ENCODE results near the gene TCEANC2. TPM values are rescaled to one million over a fixed set of nuclear protein-coding genes. Genes with fewer than 3 reads are reported as not detected.

The TCEANC2 gene
- total RNA-seq, 1 experiment from 2014 or later, result 8.4 TPM

DNA sequence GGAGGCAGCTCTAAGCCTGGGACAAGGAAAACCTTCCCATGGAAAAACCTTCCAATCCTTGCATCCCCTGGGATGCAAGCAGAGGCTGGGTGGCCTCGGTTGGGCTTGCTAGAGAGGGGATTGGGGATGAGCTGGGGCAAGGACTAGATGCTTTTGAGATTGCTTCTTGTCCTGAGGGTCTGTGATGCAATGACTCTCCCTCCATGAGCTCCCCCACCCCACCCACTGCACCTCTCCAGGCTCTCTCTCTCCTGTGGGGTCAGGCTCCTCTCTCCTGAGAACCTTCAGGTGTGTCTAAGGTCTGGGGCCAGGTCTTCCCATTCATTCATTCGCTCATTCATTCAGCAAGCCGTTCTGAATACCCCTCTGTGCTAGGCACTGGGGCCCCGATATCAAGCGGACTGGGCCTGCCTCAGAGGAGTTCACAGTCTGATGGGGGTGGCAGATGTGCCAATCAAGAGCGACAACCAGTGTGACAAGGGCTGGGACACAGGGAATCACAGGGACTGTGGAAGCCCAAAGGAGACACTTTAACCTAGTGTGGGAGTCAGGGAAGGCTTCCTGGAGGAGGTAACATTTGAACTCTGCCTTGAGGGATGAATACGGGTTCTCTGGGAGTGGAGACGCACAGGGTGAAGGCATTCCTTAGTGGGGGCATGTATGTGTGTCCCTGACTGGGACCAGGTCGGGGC is 41.9 kb upstream of the TCEANC2 start:
- TF ChIP-seq, protein P1, sequence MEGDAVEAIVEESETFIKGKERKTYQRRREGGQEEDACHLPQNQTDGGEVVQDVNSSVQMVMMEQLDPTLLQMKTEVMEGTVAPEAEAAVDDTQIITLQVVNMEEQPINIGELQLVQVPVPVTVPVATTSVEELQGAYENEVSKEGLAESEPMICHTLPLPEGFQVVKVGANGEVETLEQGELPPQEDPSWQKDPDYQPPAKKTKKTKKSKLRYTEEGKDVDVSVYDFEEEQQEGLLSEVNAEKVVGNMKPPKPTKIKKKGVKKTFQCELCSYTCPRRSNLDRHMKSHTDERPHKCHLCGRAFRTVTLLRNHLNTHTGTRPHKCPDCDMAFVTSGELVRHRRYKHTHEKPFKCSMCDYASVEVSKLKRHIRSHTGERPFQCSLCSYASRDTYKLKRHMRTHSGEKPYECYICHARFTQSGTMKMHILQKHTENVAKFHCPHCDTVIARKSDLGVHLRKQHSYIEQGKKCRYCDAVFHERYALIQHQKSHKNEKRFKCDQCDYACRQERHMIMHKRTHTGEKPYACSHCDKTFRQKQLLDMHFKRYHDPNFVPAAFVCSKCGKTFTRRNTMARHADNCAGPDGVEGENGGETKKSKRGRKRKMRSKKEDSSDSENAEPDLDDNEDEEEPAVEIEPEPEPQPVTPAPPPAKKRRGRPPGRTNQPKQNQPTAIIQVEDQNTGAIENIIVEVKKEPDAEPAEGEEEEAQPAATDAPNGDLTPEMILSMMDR (IDR thresholded peaks at IDR 0.05; ENCODE audit: unreplicated experiment), result no peak
- Mint-ChIP-seq H3K27ac (ENCODE audit: unreplicated experiment) (no peak overlapping the region), H3K4me1 (ENCODE audit: low read depth, unreplicated experiment) (peaks cover 19% of the 10 kb centered on the region), H3K27me3 (ENCODE audit: unreplicated experiment) (peaks cover 78% of the 10 kb centered on the region), H3K9me3 (ENCODE audit: low read depth, unreplicated experiment) (no peaks in the 10 kb centered on the region), H3K36me3 (ENCODE audit: insufficient read depth, unreplicated experiment) (no peaks in the 10 kb centered on the region), H3K4me3 (ENCODE audit: low read depth, unreplicated experiment) (no peak overlapping the region)
- BruUV-seq (replicated peaks), result no TSS peak
- CTCF ChIA-PET, result no interaction called here
- intact Hi-C loops (cut with micrococcal nuclease; ENCODE audit: unreplicated experiment), result no loop called here
- DNase-seq, result no peak

DNA sequence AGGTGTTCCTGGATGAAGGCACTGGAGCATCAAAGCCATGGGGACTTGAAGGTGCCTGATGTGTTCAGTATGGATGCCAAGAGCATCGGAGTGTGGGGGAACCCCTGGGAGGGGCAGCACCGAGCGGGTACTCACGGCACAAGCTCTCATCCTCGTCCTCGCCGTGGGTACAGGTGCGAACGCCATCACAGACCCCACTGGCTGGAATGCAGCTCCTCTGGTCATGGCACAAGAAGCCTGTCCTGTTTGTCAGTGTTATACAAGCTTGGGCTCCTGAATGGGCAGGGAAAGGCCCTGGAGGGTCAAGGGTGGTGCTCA is 41.4 kb upstream of the TCEANC2 start:
- Mint-ChIP-seq H3K4me3 (ENCODE audit: low read depth, unreplicated experiment) (no peak overlapping the region), H3K27me3 (ENCODE audit: unreplicated experiment) (peaks cover 73% of the 10 kb centered on the region), H3K4me1 (ENCODE audit: low read depth, unreplicated experiment) (peaks cover 24% of the 10 kb centered on the region), H3K27ac (ENCODE audit: unreplicated experiment) (no peak overlapping the region), H3K9me3 (ENCODE audit: low read depth, unreplicated experiment) (no peaks in the 10 kb centered on the region), H3K36me3 (ENCODE audit: insufficient read depth, unreplicated experiment) (no peaks in the 10 kb centered on the region)
- no peak for DNase-seq
- TF ChIP-seq, protein P1 (IDR thresholded peaks at IDR 0.05; ENCODE audit: unreplicated experiment), result no peak
- CTCF ChIA-PET, result interaction anchor here (0.6 kb wide), 1 partner anchor 12 kb away, joined by 4 read pairs; no protein-coding TSS in a partner anchor
- intact Hi-C loops (cut with micrococcal nuclease; ENCODE audit: unreplicated experiment), result no loop called here
- no TSS peak for BruUV-seq (replicated peaks)

DNA sequence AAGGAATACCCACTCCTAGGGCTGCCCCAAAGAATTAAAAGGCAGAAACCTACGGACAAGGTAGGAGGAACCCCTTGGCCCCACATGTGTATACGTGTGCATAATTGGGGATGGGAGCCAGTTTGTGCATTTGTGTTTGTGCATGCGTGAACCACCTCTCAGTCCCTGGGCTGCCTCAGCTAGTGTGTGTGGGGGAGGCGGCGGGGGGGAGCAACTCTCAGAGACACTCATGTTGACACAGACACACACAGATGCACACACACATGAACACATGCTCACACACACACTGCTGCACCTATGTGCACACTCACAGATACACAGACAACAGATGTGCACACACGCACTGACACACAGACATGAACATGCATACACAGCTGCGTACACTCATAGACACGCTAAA is 40.5 kb upstream of the TCEANC2 start:
- intact Hi-C loops (cut with micrococcal nuclease; ENCODE audit: unreplicated experiment), result no loop called here
- BruUV-seq (replicated peaks), result no TSS peak
- Mint-ChIP-seq H3K4me3 (ENCODE audit: low read depth, unreplicated experiment) (no peak overlapping the region), H3K4me1 (ENCODE audit: low read depth, unreplicated experiment) (peaks cover 30% of the 10 kb centered on the region), H3K36me3 (ENCODE audit: insufficient read depth, unreplicated experiment) (no peaks in the 10 kb centered on the region), H3K9me3 (ENCODE audit: low read depth, unreplicated experiment) (no peaks in the 10 kb centered on the region), H3K27ac (ENCODE audit: unreplicated experiment) (no peak overlapping the region), H3K27me3 (ENCODE audit: unreplicated experiment) (peaks cover 64% of the 10 kb centered on the region)
- TF ChIP-seq, protein P1 (IDR thresholded peaks at IDR 0.05; ENCODE audit: unreplicated experiment), result no peak
- CTCF ChIA-PET, result no interaction called here
- DNase-seq, result no peak

DNA sequence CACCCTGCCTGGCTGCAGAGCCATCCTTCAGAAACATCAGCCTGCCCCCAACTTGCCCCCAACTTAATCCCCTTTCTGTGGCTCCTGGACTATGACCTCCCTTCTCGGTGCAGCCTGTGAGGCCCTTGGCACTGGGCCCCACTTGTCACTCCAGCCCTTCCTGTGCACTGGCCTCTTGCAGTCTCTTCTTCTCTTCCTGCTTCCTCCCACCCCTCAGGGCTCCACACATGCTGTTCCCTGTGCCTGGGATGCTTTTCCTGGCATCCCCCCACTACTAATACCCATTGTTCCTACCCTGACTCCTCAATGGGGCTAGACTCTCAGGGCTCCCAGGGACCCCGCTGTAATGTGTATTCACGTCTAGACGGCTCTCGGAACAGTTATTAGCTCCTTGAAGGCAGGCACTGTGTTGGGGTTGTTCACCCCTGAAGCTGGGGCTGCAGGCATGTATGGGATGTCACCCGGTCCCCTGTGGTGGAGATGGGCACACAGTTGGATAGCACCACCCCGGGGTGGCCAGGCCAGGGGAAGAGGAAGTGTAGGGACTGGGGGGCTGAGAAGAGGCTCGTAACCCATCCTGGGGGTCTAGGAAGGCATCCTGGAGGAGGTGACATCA is 39.9 kb upstream of the TCEANC2 start:
- Mint-ChIP-seq H3K27me3 (ENCODE audit: unreplicated experiment) (peaks cover 57% of the 10 kb centered on the region), H3K4me1 (ENCODE audit: low read depth, unreplicated experiment) (peaks cover 33% of the 10 kb centered on the region), H3K9me3 (ENCODE audit: low read depth, unreplicated experiment) (no peaks in the 10 kb centered on the region), H3K27ac (ENCODE audit: unreplicated experiment) (no peak overlapping the region), H3K36me3 (ENCODE audit: insufficient read depth, unreplicated experiment) (no peaks in the 10 kb centered on the region), H3K4me3 (ENCODE audit: low read depth, unreplicated experiment) (no peak overlapping the region)
- no peak for DNase-seq
- intact Hi-C loops (cut with micrococcal nuclease; ENCODE audit: unreplicated experiment), result no loop called here
- BruUV-seq (replicated peaks), result no TSS peak
- CTCF ChIA-PET, result no interaction called here
- TF ChIP-seq, protein P1 (IDR thresholded peaks at IDR 0.05; ENCODE audit: unreplicated experiment), result no peak
